H9 (cell line): Measurements from ENCODE around the gene KIF21A. TPM values are rescaled to one million over a fixed set of nuclear protein-coding genes. Genes with fewer than 3 reads are reported as not detected.

ENCODE experiments used
- DNase-seq: peaks from one replicate; pipeline ENCODE4 v3.0.0-alpha.2; 2017
- H2AFZ ChIP-seq: one replicate; pipeline ENCODE4 v1.6.1; 2013; ENCODE audit warnings: mild to moderate bottlenecking, low read length, control low read depth, moderate library complexity
- H2AK5ac ChIP-seq: 2 replicates; pipeline ENCODE4 v1.6.1; 2013; ENCODE audit warnings: low read length, control low read depth, mixed read lengths; ENCODE audit not compliant: insufficient read length
- H2BK120ac ChIP-seq: one replicate; pipeline ENCODE4 v1.6.1; 2013; ENCODE audit warnings: low read depth, mild to moderate bottlenecking, low read length, control low read depth, inconsistent platforms; ENCODE audit not compliant: poor library complexity, severe bottlenecking
- H2BK12ac ChIP-seq: 2 replicates; pipeline ENCODE4 v1.6.1; 2013; ENCODE audit warnings: low read length, control low read depth, mixed read lengths, low read depth; ENCODE audit not compliant: insufficient read length
- H2BK15ac ChIP-seq: 2 replicates; pipeline ENCODE4 v1.6.1; 2013; ENCODE audit warnings: low read depth, low read length, control low read depth
- H2BK20ac ChIP-seq: one replicate; pipeline ENCODE4 v1.6.1; 2013; ENCODE audit warnings: low read depth, mild to moderate bottlenecking, low read length, control low read depth, inconsistent platforms; ENCODE audit not compliant: poor library complexity, severe bottlenecking
- H2BK5ac ChIP-seq: 2 replicates; pipeline ENCODE4 v1.6.1; 2013; ENCODE audit warnings: low read length, control low read depth, mixed read lengths; ENCODE audit not compliant: insufficient read length
- H3K14ac ChIP-seq: 2 replicates; pipeline ENCODE4 v1.6.1; 2013; ENCODE audit warnings: low read length, control low read depth; ENCODE audit not compliant: insufficient read depth
- H3K18ac ChIP-seq: 2 replicates; pipeline ENCODE4 v1.6.1; 2013; ENCODE audit warnings: low read depth, mild to moderate bottlenecking, mixed read lengths, low read length, control low read depth; ENCODE audit not compliant: insufficient read length
- H3K23ac ChIP-seq: 2 replicates; pipeline ENCODE4 v1.6.1; 2013; ENCODE audit warnings: low read length, control low read depth, mixed read lengths, low read depth; ENCODE audit not compliant: insufficient read length
- H3K23me2 ChIP-seq: 2 replicates; pipeline ENCODE4 v1.6.1; 2013; ENCODE audit warnings: low read depth, mild to moderate bottlenecking, mixed read lengths, low read length, control low read depth; ENCODE audit not compliant: insufficient read length, poor library complexity, severe bottlenecking
- H3K27ac ChIP-seq: 2 replicates; pipeline ENCODE4 v1.5.1; 2013; ENCODE audit warnings: low read length, control low read depth, mixed read lengths, low read depth; ENCODE audit not compliant: insufficient read length
- H3K27me3 ChIP-seq: 2 replicates; pipeline ENCODE4 v1.6.1; 2013; ENCODE audit warnings: low read length, control low read depth, inconsistent platforms; ENCODE audit not compliant: insufficient read depth
- H3K4ac ChIP-seq: 2 replicates; pipeline ENCODE4 v1.6.1; 2013; ENCODE audit warnings: low read depth, mild to moderate bottlenecking, control low read depth, inconsistent platforms, low read length, moderate library complexity
- H3K4me1 ChIP-seq: 2 replicates; pipeline ENCODE4 v1.6.1; 2013; ENCODE audit warnings: low read length, control low read depth, inconsistent platforms; ENCODE audit not compliant: insufficient read depth
- H3K4me2 ChIP-seq: 2 replicates; pipeline ENCODE4 v1.6.1; 2013; ENCODE audit warnings: low read length, control low read depth, mixed read lengths; ENCODE audit not compliant: insufficient read length, insufficient read depth
- H3K56ac ChIP-seq: 2 replicates; pipeline ENCODE4 v1.6.1; 2013; ENCODE audit warnings: low read depth, mild to moderate bottlenecking, mixed read lengths, low read length, control low read depth; ENCODE audit not compliant: insufficient read length
- H3K79me1 ChIP-seq: 2 replicates; pipeline ENCODE4 v1.6.1; 2013; ENCODE audit warnings: low read depth, mild to moderate bottlenecking, moderate library complexity, low read length, control low read depth, inconsistent platforms; ENCODE audit not compliant: insufficient read depth, poor library complexity, severe bottlenecking
- H3K79me2 ChIP-seq: 2 replicates; pipeline ENCODE4 v1.6.1; 2013; ENCODE audit warnings: low read length, control low read depth, inconsistent platforms; ENCODE audit not compliant: insufficient read depth
- H3K9ac ChIP-seq: 2 replicates; pipeline ENCODE4 v1.6.1; 2013; ENCODE audit warnings: low read length, control low read depth, mixed read lengths; ENCODE audit not compliant: insufficient read length; ENCODE audit errors: extremely low read depth
- H3K9me3 ChIP-seq: one replicate; pipeline ENCODE4 v1.6.1; 2013; ENCODE audit warnings: low read depth, low read length, inconsistent platforms; ENCODE audit not compliant: control insufficient read depth
- H3T11ph ChIP-seq: one replicate; pipeline ENCODE4 v1.6.1; 2013; ENCODE audit warnings: mild to moderate bottlenecking, low read length, control low read depth, inconsistent platforms
- H4K20me1 ChIP-seq: one replicate; pipeline ENCODE4 v1.6.1; 2013; ENCODE audit not compliant: control insufficient read depth, insufficient read length, insufficient read depth
- H4K5ac ChIP-seq: 2 replicates; pipeline ENCODE4 v1.6.1; 2013; ENCODE audit warnings: low read depth, mild to moderate bottlenecking, mixed read lengths, low read length, control low read depth; ENCODE audit not compliant: insufficient read length
- H4K8ac ChIP-seq: replicated peaks from 2 replicates; pipeline ENCODE4 v1.6.1; 2013; ENCODE audit warnings: low read length, control low read depth, mixed read lengths, low read depth; ENCODE audit not compliant: insufficient read length
- H4K91ac ChIP-seq: 2 replicates; pipeline ENCODE4 v1.6.1; 2013; ENCODE audit warnings: low read depth, mild to moderate bottlenecking, moderate library complexity, mixed read lengths, low read length, control low read depth; ENCODE audit not compliant: insufficient read length
- H3K27ac Mint-ChIP-seq, 3 experiments: 2 replicates in 2 of 3; 3 replicates in 1 of 3; pipeline ENCODE4 v1.8.0; 2020 to 2021; ENCODE audit warnings: mixed read lengths in 3 of 3, mild to moderate bottlenecking in 1 of 3, moderate library complexity in 1 of 3
- H3K27me3 Mint-ChIP-seq: 2 replicates; pipeline ENCODE4 v1.8.0; 2021; ENCODE audit warnings: low read depth, mild to moderate bottlenecking, moderate library complexity, mixed read lengths
- H3K36me3 Mint-ChIP-seq, 3 experiments: 2 replicates in 2 of 3; 3 replicates in 1 of 3; pipeline ENCODE4 v1.8.0; 2020 to 2021; ENCODE audit warnings: low read depth in 3 of 3, mixed read lengths in 3 of 3; ENCODE audit not compliant: insufficient read depth in 1 of 3
- H3K4me1 Mint-ChIP-seq, 2 experiments: 2 replicates each; pipeline ENCODE4 v1.8.0; 2020; ENCODE audit warnings: mixed read lengths in 2 of 2
- H3K4me3 Mint-ChIP-seq, 2 experiments: 2 replicates in 1 of 2; 3 replicates in 1 of 2; pipeline ENCODE4 v1.8.0; 2020 to 2021; ENCODE audit warnings: mild to moderate bottlenecking in 2 of 2, mixed read lengths in 2 of 2, moderate library complexity in 1 of 2
- H3K9me3 Mint-ChIP-seq, 2 experiments: 2 replicates in 1 of 2; 3 replicates in 1 of 2; pipeline ENCODE4 v1.8.0; 2020; ENCODE audit warnings: mild to moderate bottlenecking in 2 of 2, mixed read lengths in 2 of 2, moderate library complexity in 1 of 2
- CTCF ChIP-seq: fragments of 200-600 bp; sonication (generic); conservative IDR thresholded peaks from 3 replicates; pipeline ENCODE4 v1.8.0; 2021; ENCODE audit warnings: antibody characterized with exemption, mild to moderate bottlenecking
- total RNA-seq: library from RNA; stranded (reverse); gene quantifications from 2 replicates; pipeline ENCODE4 v1.2.1, GENCODE V29; 2021

KIF21A gene
- total RNA-seq, 1 experiment from 2014 or later, result 17.2 TPM

DNA sequence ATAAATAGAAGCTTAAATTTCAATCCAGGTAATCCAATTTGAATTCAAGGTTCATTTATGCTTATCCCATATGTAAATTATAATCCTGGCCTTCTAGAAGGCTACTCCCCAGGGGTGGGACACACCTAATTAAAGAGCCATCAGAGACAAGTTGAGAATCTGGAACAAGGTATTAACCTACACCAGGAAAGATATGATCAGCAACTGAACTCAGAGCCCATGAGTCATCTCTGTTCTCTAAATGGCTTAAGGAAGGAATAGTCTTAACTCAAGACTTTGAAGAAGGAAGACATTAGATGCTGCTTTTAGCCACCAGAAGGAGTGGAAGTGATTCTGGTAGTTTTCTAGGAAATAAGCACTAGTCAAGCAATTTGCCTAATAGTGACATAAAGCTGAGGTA, 88.0 kb downstream of the KIF21A start:
- Histone ChIP-seq H4K20me1 (no peaks in the 10 kb centered on the region), H2BK15ac (no peak overlapping the region), H3K14ac (no peak overlapping the region), H3K18ac (no peak overlapping the region), H3T11ph (no peak overlapping the region), H3K79me2 (no peaks in the 10 kb centered on the region), H2AK5ac (no peak overlapping the region), H4K8ac (no peak overlapping the region), H3K9ac (no peak overlapping the region), H2BK20ac (no peak overlapping the region), H2BK12ac (no peak overlapping the region), H4K5ac (no peak overlapping the region), H3K4me2 (no peak overlapping the region), H2AFZ (no peak overlapping the region), H3K79me1 (no peaks in the 10 kb centered on the region), H3K27me3 (no peaks in the 10 kb centered on the region), H3K56ac (no peak overlapping the region), H2BK120ac (no peak overlapping the region), H4K91ac (no peak overlapping the region), H3K23ac (no peak overlapping the region), H3K9me3 (no peaks in the 10 kb centered on the region), H3K27ac (no peak overlapping the region), H3K4ac (no peak overlapping the region), H2BK5ac (no peak overlapping the region), H3K4me1 (no peaks in the 10 kb centered on the region), H3K23me2 (no peaks in the 10 kb centered on the region)
- TF ChIP-seq CTCF, result no peak
- Mint-ChIP-seq H3K4me1 (no peaks in the 10 kb centered on the region), H3K27ac (peak overlapping the region in 1 of 3 experiments; percentile 6; a peak in 1 of 7 replicates), H3K9me3 (no peaks in the 10 kb centered on the region), H3K36me3 (peaks cover 5 to 11% (median 7%) of the 10 kb centered on the region in 3 experiments; a peak in 4 of 7 replicates), H3K4me3 (no peak overlapping the region), H3K27me3 (no peaks in the 10 kb centered on the region)
- DNase-seq, result no peak
